Head of caudate nucleus (tissue), 42 donors: ENCODE results near the gene MYOC.
"Not testable (repeated sequence)": the region's sequence is repeated elsewhere in the genome, so short reads cannot be mapped to it uniquely, and the experiment has no call there.

Experiments
- DNase-seq, 42 donors: peaks; one replicate each; pipeline versions ENCODE4 v3.0.0 to v3.0.0-alpha.2; 2020 to 2021; ENCODE audit warnings: mixed read lengths in 7 of 42
- intact Hi-C: fragments of 100-400 bp; cut with DNase I; formaldehyde crosslinking; loops from one replicate; pipeline ENCODE4 v1.15.0; 2022

Gene MYOC

DNA sequence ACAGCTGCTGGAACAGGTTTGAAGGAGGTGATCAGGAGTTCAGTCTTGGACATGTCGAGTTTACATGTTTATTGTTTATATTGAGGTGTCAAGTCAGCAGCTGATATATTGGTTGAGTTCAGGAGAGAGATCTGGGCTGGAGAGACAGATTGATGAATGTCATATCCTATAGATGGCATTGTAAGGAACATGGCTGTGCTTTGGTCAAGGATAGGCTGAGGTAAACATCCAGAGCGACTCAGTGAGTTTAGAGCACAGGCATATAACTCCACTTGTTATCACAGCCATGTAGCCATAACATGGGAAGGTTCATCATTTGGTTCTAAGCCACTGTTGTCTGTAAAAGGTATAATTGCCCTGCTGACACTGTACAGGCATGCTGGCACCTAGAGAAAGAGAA is 35.9 kb downstream of the MYOC start:
- intact Hi-C loops = no loop called here
- DNase-seq = no peak

DNA sequence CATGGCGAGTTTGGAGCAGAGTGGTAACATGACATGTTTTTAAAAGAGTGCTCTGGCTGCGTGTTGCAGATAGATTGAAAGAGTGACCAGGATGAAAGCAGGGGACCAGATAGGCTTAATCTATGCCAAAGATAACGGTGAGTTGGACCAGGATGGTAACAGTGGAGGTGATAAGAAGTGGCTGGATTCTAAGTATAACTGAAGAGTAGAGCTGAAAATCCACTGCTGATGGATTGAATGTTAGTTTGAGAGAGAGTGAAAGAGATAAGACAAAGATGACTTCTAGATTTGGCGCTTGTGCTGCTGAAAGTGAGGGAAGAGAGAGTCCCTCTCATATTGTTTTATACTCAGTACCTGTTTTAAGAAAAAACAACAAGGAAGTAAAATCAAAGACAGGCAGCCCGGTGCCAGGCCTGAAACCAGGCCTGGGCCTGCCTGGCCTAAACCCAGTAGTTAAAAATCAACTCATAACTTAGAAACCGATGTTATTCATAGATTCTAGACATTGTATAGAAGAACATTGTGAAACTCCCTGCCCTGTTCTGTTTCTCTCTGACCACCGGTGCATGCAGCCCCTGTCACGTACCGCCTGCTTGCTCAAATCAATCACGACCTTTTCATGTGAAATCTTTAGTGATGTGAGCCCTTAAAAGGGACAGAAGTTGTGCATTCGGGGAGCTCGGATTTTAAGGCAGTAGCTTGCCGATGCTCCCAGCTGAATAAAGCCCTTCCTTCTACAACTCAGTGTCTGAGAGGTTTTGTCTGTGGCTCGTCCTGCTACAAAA is 37.2 kb downstream of the MYOC start:
- intact Hi-C loops = not testable (repeated sequence)

DNA sequence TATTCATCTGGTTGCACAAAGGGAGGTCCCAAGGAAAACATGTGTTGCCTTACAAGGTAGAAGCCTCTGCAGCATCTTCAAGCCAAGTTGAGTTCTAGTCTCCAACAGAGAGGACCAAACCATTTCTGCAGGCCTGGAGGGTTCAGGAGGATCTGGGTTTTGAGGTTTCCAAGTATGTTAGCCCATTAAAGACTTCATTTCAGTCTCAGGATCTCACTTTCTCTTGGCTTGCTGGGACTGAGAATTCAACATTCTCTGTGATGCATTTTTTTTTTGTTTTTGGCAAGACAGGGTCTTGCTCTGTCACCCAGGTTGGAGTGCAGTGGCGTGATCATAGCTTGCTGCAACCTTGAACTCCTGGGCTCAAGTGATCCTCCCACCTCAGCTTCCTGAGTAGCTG is 39.2 kb downstream of the MYOC start:
- intact Hi-C loops = no loop called here
- no peak for DNase-seq

More for the DNA sequence above, 37.2 kb downstream of the MYOC start:
- DNase-seq = not testable (repeated sequence)

DNA sequence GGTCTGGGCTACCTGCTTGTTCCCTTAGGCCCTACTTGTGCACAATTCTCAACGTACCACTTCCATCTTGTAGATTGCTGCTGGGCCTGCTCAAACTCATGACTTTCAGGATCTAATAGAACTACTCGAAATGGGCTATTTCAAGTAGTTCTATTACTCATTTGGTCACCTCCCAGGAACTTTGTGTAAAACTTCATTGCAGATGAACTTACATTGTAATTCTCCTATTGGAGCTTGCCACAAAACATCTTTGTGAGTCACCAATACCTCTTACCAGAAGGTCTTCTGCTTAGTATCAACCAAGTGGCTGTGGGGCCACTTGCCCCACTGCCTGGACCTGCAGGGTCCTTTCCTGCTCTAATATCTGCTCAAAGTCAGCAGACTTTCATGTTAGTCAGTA is 41.2 kb downstream of the MYOC start:
- DNase-seq = no peak
- intact Hi-C loops = no loop called here

DNA sequence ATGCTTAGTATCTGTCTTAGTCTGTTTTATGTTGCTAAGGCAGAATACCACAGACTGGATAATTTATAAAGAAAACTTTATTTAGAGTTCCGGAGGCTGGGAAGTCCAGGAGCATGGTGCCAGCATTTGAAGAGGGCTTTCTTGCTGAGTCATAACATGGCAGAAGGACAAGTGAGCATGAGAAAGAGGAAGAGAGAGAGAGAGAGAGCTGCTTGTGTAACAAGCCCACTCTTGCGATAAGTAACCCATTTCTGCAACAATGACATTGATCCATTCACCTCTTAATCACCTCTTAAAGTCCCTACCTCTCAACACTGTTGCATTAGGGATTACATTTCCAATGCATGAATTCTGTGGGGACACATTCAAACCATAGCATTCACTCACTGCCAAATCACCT is 42.1 kb downstream of the MYOC start:
- intact Hi-C loops = no loop called here
- peak in 1 of 42 donors; percentile 9 for DNase-seq

DNA sequence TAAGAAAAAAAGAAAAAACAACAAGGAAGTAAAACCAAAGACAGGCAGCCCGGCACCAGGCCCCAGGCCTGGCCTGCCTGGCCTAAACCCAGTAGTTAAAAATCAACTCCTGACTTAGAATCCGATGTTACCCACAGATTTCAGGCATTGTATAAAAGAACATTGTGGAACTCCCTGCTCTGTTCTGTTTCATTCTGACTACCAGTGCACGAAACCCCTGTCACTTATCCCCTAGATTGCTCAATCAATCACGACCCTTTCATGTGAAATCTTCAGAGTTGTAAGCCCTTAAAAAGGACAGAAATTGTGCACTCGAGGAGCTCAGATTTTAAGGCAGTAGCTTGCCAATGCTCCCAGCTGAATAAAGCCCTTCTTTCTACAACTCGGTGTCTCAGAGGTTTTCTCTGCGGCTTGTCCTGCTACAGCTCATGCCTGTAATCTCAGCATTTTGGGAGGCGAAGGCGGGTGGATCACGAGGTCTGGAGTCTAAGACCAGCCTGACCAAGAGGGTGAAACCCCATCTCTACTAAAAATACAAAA is 46.0 kb downstream of the MYOC start:
- intact Hi-C loops = no loop called here
- DNase-seq = peak in 14 of 42 donors; percentile 5 to 51 (median 18)

DNA sequence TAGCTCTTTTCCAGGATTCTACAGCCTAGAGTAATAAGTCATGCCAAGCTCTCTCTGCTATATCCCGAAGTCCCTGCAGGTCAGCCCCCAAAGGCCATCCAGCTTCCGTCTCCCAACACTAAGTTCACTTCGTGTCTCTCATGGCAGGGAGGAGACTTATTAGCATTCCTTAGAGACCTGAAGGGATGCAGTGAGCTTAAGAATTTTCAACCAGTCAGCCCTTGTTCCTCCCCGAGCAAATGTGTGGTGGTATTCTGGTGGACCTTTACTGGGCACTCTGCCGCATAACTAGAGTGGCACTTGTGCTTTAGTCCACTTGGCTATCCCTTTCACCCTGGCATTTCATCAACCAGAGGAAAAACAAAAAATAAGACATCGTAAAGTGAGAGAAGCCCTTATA is 49.4 kb downstream of the MYOC start:
- DNase-seq, intact Hi-C loops: not testable (repeated sequence)

DNA sequence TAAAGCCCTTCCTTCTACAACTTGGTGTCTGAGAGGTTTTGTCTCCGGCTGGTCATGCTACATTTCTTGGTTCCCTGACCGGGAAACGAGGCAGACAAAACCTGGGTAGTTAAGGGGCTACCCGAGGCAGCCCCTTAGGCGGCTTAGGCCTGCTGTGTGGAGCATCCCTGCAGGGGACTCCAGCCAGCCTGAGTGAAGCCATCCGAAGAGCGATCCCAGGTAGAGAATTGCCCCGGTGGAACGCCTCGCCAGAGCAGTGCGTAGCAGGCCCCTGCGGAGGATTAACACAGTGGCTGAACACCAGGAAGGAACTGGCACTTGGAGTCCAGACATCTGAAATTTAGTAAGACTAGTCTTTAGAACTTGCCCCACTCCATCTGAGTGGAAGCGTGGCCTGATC is 51.6 kb downstream of the MYOC start:
- intact Hi-C loops = no loop called here
- DNase-seq = no peak

DNA sequence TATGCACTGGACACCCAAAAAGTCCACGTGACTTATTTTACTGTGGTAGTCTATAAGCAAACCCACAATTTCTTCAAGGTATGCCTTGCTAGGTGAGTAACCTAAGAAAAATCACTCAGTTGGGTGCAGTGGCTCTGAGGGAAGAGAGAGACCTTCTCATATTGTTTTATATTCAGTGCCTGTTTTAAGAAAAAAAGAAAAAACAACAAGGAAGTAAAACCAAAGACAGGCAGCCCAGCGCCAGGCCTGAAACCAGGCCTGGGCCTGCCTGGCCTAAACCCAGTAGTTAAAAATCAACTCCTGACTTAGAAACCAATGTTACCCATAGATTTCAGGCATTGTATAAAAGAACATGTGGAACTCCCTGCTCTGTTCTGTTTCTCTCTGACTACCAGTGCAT is 52.2 kb downstream of the MYOC start:
- DNase-seq, intact Hi-C loops: not testable (repeated sequence)

DNA sequence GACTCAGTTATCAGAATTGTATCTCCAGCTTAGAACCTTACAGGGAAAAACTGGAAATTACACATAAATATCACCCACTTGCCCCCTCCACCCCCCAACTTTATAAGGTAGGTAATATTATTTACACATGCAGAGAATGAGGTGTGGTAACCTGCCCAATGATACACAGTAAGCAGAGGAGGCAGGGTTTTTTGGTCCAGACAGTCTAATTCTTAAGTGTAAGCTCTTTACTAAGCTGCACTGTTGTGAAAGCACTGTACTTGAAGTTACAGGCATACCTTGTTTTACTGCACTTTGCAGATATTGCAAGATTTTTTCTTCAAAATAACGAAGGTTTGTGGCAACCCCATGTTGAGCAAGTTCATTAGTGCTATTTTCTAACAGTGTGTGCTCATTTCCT is 55.3 kb downstream of the MYOC start:
- no peak for DNase-seq
- intact Hi-C loops = no loop called here

DNA sequence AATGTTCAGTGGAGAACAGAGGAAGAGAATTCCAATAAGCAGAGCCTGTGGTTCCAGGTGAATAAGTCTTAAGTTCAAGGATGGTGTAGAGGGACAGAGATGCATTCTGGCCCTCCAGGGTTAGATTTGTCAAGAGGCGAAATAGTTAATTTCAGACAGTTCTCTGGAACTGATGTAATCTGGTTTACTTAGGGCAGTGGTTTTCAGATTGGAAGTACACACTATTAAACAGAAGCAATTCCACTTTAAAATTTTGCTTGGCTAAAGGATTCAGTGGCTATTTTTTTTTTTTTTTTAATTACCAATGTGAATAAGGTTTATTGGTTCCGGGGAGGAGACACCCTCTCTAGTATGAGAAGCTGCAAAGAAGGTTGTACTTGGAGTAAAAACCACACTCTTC is 55.8 kb downstream of the MYOC start:
- intact Hi-C loops = no loop called here
- no peak for DNase-seq

DNA sequence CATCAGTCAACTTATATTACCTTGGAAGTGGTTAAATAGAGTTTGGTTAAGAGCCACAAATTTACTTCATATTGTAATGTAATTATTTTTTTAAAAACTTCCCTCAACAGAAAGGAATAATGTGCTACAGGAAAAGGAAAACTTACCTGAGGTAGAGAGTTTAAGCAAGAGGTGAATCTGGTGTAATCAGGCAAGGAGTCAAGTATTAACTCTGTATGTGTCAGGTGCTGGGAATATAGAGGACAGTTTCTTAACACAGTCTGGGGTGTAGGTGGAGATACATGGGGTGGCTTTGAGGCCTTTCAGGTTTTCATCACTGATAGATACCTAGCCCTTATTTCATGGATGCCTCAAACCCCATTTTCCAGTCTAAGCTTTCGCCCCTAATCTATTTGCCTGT is 56.4 kb downstream of the MYOC start:
- intact Hi-C loops = no loop called here
- DNase-seq = no peak

DNA sequence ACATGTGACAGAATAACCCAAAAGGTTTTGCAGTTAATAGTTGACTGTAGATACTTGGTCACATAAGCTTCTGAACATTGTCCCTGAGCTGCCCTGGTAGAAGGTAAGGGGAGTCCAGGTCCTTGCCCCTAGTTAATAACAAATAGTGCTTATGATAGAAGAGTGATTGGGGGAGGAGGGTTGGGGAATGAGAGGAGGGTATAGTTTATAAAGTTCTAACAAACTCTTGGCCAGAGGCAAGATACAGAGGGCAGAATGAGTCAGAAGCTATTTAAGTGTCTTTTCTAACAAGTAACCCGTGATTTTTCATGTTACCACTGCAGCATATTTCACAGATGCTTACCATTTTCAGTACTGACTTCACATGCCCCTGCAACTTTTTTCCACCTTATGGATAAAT is 57.2 kb downstream of the MYOC start:
- intact Hi-C loops = no loop called here
- no peak for DNase-seq

DNA sequence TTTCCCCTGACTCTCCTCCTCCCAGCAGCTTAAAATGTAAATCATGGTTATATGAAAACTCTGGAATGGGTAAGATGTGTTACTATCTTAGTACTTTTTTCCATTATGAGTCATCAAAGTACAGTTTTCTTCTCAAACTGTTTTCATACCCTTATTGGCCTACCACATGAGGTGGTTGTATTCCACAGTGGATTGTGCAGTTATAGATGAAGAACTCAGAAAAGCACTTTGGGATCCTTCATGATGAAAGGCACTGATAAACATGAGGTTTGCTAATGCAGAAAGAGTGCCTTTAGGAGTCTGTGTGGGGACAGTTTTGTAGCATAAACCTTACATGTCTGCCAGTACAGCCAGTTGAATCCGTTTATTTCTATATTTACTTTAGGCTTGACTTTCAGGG is 62.5 kb downstream of the MYOC start:
- intact Hi-C loops = no loop called here
- DNase-seq = no peak

DNA sequence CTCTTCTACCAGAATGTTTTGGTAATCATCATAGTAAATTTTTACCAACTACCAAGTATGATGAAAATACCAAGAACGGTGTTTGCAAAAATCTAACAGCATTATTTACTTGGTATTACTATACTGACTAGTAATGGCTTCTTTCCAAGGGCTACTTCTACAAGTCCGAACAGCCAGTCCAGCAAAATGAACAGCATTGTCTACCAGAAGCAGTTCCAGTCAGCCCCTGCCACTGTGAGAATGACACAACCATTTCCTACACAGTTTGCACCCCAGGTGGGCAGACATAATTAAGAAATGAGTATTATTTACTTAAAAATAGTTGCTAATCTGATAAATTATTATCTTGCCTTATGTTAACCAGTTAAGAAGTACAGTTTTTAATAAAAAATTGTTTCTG is 64.3 kb downstream of the MYOC start:
- intact Hi-C loops = no loop called here
- DNase-seq = peak in 2 of 42 donors; percentile 30 to 33

DNA sequence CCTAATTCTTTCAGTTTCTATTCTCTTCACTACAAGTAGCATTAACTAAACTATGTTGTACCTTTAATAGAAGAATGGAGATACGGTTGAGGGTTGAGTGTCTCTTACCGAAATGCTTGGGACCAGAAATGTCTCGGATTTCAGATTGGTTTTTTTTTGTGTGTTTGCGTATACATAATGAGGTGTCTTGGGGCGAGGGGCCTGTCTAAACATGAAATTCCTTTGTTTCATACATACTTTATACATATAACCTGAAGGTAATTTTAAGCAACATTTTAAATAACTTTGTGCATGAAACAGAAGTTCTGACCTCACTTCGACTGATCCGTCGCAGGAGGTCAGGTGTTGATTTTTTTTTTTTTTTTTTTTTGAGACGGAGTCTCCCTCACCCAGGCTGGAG is 66.8 kb downstream of the MYOC start:
- DNase-seq = no peak
- intact Hi-C loops = no loop called here
